Hepatocyte (in vitro differentiated cells): ENCODE data around the gene DES.

Experiments
- EZH2phosphoT487 ChIP-seq: fragments of 200-600 bp; sonication (generic); IDR thresholded peaks from one replicate; pipeline ENCODE4 v1.6.1; 2018; ENCODE audit warnings: antibody characterized with exemption, mild to moderate bottlenecking, low read depth, moderate library complexity; ENCODE audit not compliant: unreplicated experiment, severe bottlenecking
- TF ChIP-seq, protein P1 (sequence below): fragments of 200-600 bp; sonication (generic); IDR thresholded peaks from 2 replicates; pipeline ENCODE4 v1.5.1; 2016; ENCODE audit warnings: antibody characterized with exemption, mild to moderate bottlenecking; ENCODE audit not compliant: poor library complexity

DNA sequence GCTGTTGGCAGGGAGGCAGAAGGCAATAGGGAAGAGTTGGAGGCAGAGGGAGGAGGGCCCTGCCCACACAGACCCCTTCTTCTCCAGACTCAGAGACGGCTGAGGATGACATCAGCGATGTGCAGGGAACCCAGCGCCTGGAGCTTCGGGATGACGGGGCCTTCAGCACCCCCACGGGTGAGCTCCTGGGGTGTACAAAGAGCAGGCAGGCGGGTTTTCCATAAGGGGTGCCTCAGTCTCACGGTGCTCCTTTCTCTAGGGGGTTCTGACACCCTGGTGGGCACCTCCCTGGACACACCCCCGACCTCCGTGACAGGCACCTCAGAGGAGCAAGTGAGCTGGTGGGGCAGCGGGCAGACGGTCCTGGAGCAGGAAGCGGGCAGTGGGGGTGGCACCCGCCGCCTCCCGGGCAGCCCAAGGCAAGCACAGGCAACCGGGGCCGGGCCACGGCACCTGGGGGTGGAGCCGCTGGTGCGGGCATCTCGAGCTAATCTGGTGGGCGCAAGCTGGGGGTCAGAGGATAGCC lies 26.5 kb downstream of the DES start:
- TF ChIP-seq, protein P1, sequence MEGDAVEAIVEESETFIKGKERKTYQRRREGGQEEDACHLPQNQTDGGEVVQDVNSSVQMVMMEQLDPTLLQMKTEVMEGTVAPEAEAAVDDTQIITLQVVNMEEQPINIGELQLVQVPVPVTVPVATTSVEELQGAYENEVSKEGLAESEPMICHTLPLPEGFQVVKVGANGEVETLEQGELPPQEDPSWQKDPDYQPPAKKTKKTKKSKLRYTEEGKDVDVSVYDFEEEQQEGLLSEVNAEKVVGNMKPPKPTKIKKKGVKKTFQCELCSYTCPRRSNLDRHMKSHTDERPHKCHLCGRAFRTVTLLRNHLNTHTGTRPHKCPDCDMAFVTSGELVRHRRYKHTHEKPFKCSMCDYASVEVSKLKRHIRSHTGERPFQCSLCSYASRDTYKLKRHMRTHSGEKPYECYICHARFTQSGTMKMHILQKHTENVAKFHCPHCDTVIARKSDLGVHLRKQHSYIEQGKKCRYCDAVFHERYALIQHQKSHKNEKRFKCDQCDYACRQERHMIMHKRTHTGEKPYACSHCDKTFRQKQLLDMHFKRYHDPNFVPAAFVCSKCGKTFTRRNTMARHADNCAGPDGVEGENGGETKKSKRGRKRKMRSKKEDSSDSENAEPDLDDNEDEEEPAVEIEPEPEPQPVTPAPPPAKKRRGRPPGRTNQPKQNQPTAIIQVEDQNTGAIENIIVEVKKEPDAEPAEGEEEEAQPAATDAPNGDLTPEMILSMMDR: no peak
- TF ChIP-seq EZH2phosphoT487: no peak
